Measurements from ENCODE around the gene TRIM32. TPM values are rescaled to one million over a fixed set of nuclear protein-coding genes. Genes with fewer than 3 reads are reported as not detected.

TRIM32 gene
- total and polyA plus RNA-seq, 2 of the 13 experiments (the other 11 are each of a cell fraction or from before 2014, with no cell fraction given): 6.5 to 7.7 TPM

DNA sequence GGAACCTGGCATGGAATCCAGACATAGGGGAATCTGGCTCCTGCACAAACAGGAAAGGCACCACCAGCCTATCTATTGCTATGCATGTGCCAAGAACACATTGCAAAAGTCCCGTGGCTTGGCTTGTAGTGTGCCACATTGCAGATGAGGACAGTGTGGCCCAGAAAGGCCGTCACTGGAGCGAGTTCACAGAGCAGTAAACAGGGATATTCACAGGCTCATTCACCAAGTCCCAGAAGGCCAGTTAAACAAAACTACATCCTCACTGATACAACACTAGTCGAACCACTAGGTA is 39.6 kb upstream of the TRIM32 start:
- no TSS peak for BruUV-seq (replicated peaks)
- intact Hi-C loops (cut with micrococcal nuclease; ENCODE audit: unreplicated experiment) (loop anchor here (1.0 to 5.0 kb wide), 2 partner anchors 58 to 1055 kb away; no protein-coding TSS in a partner anchor), in situ Hi-C loops (cut with HindIII; ENCODE audit: extremely low pct_ligation_motif_present, low pct_unique_long_range_greater_than_20kb) (no loop called here)
- whole genome bisulfite sequencing (ENCODE audit: low lambda C conversion rate): 100% methylated on average over 4 of the region's 4 CpGs
- DNase-seq (ENCODE audit: low spot score) (no peak), FAIRE-seq (no peak), ATAC-seq (peak; percentile 23; the same call in 2 of the 3 replicates)
- no peak overlapping the region for H2AFZ ChIP-seq (ENCODE audit: low read length)
- H3K9ac ChIP-seq (ENCODE audit: insufficient read depth, low read depth, low read length): no peak overlapping the region
- TF ChIP-seq ZNF891 (CRISPR knock-in tag; IDR thresholded peaks at IDR 0.05) (no peak), ELF3 (CRISPR knock-in tag; IDR thresholded peaks at IDR 0.05) (no peak), MAFK (conservative IDR thresholded peaks at IDR 0.05 in 1 of 2, IDR thresholded peaks at IDR 0.05 in 1 of 2; ENCODE audit: low read length in 2 of 2) (no peak), ZNF775 (CRISPR knock-in tag; IDR thresholded peaks at IDR 0.05; ENCODE audit: borderline replicate concordance) (no peak), SRY (CRISPR knock-in tag; IDR thresholded peaks at IDR 0.05) (no peak), MIER3 (CRISPR knock-in tag; IDR thresholded peaks at IDR 0.05; ENCODE audit: borderline replicate concordance) (no peak), DR1 (CRISPR knock-in tag; IDR thresholded peaks at IDR 0.05) (no peak), FOXM1 (CRISPR knock-in tag; IDR thresholded peaks at IDR 0.05) (no peak), ETV5 (CRISPR knock-in tag; IDR thresholded peaks at IDR 0.05; ENCODE audit: borderline replicate concordance) (no peak)
- TF ChIP-seq, protein P1, sequence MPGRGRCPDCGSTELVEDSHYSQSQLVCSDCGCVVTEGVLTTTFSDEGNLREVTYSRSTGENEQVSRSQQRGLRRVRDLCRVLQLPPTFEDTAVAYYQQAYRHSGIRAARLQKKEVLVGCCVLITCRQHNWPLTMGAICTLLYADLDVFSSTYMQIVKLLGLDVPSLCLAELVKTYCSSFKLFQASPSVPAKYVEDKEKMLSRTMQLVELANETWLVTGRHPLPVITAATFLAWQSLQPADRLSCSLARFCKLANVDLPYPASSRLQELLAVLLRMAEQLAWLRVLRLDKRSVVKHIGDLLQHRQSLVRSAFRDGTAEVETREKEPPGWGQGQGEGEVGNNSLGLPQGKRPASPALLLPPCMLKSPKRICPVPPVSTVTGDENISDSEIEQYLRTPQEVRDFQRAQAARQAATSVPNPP (CRISPR knock-in tag; IDR thresholded peaks at IDR 0.05): no peak
- TF ChIP-seq, protein P2, sequence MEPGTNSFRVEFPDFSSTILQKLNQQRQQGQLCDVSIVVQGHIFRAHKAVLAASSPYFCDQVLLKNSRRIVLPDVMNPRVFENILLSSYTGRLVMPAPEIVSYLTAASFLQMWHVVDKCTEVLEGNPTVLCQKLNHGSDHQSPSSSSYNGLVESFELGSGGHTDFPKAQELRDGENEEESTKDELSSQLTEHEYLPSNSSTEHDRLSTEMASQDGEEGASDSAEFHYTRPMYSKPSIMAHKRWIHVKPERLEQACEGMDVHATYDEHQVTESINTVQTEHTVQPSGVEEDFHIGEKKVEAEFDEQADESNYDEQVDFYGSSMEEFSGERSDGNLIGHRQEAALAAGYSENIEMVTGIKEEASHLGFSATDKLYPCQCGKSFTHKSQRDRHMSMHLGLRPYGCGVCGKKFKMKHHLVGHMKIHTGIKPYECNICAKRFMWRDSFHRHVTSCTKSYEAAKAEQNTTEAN (CRISPR knock-in tag; conservative IDR thresholded peaks at IDR 0.05): no peak
- no peak overlapping the region for H3K4me3 ChIP-seq (replicated peaks in 1 of 3; ENCODE audit: insufficient read depth in 1 of 3, low read depth in 2 of 3, low read length in 3 of 3)
- no peaks in the 10 kb centered on the region for H3K4me1 ChIP-seq (ENCODE audit: insufficient read depth, low read length)
- no peak overlapping the region for H3K27ac ChIP-seq (ENCODE audit: extremely low read length, insufficient read depth, low read length)
- peaks cover 3 to 4% of the 10 kb centered on the region in 2 experiments; a peak in 2 of 5 replicates for H3K36me3 ChIP-seq (replicated peaks in 1 of 2; ENCODE audit: control insufficient read depth in 1 of 2, insufficient read depth in 2 of 2, low read length in 2 of 2)
- no peak overlapping the region for H3K4me2 ChIP-seq (ENCODE audit: low read depth, low read length)
- H3K27me3 ChIP-seq (ENCODE audit: control insufficient read depth in 1 of 2, insufficient read depth in 2 of 2, low read length in 2 of 2): peaks cover 0 to 1% of the 10 kb centered on the region in 2 experiments; a peak in 1 of 5 replicates
- H3K79me2 ChIP-seq (ENCODE audit: insufficient read depth, low read length): no peaks in the 10 kb centered on the region
- H4K20me1 ChIP-seq (ENCODE audit: insufficient read depth, low read length): no peaks in the 10 kb centered on the region
- CTCF ChIA-PET (ENCODE audit: low intra/inter-chr PET ratio, low total read pairs): interaction anchor here (1.5 kb wide), 1 partner anchor 58 kb away, joined by 14 read pairs; no protein-coding TSS in a partner anchor
- POLR2A ChIA-PET: no interaction called here
- no peaks in the 10 kb centered on the region for H3K9me3 ChIP-seq (ENCODE audit: low read length)
